Keratinocyte (primary cell): ENCODE data around the gene HS6ST3.

Source experiments
- CTCF ChIP-seq, 3 experiments: IDR thresholded peaks in 1 of 3; conservative IDR thresholded peaks in 1 of 3; optimal IDR thresholded peaks in 1 of 3; 2 replicates in 2 of 3; 3 replicates in 1 of 3; pipeline versions ENCODE3 to v1.5.1; 2011; ENCODE audit warnings: low read length in 3 of 3, mild to moderate bottlenecking in 3 of 3, moderate library complexity in 2 of 3, control low read depth in 1 of 3, inconsistent platforms in 1 of 3; ENCODE audit not compliant: insufficient read depth in 2 of 3; ENCODE audit errors: extremely low read depth in 1 of 3
- EZH2 ChIP-seq: IDR thresholded peaks from one replicate; pipeline ENCODE4 v1.6.1; 2012; ENCODE audit warnings: inconsistent platforms, mild to moderate bottlenecking, low read length, moderate library complexity

DNA sequence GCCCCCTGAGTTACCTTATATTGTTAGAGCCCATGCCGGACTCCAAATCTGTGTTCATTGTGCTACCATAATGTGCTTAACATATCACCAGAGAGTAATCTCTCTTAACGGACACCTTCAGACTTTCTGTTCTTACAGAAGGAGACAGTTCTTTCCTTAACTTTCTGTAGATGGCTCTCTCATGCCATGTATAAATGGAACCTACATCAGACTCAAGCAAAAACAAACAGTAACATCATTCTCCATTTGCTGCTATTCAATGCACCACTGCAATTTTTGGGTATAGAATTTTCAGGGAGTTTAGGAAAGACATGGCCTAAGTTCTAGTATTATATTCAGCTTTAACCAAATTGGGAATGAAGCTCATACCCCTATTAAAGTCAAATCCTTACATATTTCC, 24.1 kb upstream of the HS6ST3 start:
- no peak for TF ChIP-seq CTCF (optimal IDR thresholded peaks at IDR 0.05 in 1 of 3, IDR thresholded peaks at IDR 0.05 in 1 of 3, conservative IDR thresholded peaks at IDR 0.05 in 1 of 3; ENCODE audit: extremely low read depth in 1 of 3, insufficient read depth in 2 of 3, low read length in 3 of 3)
- TF ChIP-seq EZH2, result no peak
